Liver (tissue), 3 donors: ENCODE results near the gene CEMP1.

Experiments
- EGR1 ChIP-seq, 2 donors: IDR thresholded peaks; 2 replicates each; pipeline ENCODE4 v1.6.1; 2016 to 2018; ENCODE audit warnings: antibody characterized with exemption in 2 of 2, low read depth in 2 of 2
- GABPA ChIP-seq, 2 donors: IDR thresholded peaks in 1 of 2; conservative IDR thresholded peaks in 1 of 2; 2 replicates each; pipeline ENCODE4 v1.6.1; 2016; ENCODE audit warnings: antibody characterized with exemption in 2 of 2, mild to moderate bottlenecking in 1 of 2, moderate library complexity in 1 of 2
- HNF4G ChIP-seq: IDR thresholded peaks from 2 replicates; pipeline ENCODE4 v1.6.1; 2016; ENCODE audit warnings: antibody characterized with exemption
- JUND ChIP-seq, 2 donors: IDR thresholded peaks; 2 replicates each; pipeline ENCODE4 v1.6.1; 2016; ENCODE audit warnings: antibody characterized with exemption in 2 of 2
- RAD21 ChIP-seq, 2 donors: IDR thresholded peaks; 2 replicates each; pipeline ENCODE4 v1.6.1; 2016; ENCODE audit warnings: antibody characterized with exemption in 2 of 2, mild to moderate bottlenecking in 2 of 2
- REST ChIP-seq: IDR thresholded peaks from 2 replicates; pipeline ENCODE4 v1.6.1; 2016; ENCODE audit warnings: antibody characterized with exemption, mild to moderate bottlenecking
- TF ChIP-seq, protein P1 (sequence below): fragments of 150-350 bp; IDR thresholded peaks from 2 replicates; pipeline ENCODE4 v1.5.1; 2017; ENCODE audit warnings: improper control_type of control experiment, low read depth, low read length; ENCODE audit not compliant: missing input control
- TF ChIP-seq, protein P2 (sequence below): IDR thresholded peaks from 2 replicates; pipeline ENCODE4 v1.6.1; 2016; ENCODE audit warnings: antibody characterized with exemption
- TF ChIP-seq, protein P3 (sequence below): IDR thresholded peaks from 2 replicates; pipeline ENCODE4 v1.6.1; 2016; ENCODE audit warnings: antibody characterized with exemption
- donor health status: healthy.
- donor health status: healthy.

DNA sequence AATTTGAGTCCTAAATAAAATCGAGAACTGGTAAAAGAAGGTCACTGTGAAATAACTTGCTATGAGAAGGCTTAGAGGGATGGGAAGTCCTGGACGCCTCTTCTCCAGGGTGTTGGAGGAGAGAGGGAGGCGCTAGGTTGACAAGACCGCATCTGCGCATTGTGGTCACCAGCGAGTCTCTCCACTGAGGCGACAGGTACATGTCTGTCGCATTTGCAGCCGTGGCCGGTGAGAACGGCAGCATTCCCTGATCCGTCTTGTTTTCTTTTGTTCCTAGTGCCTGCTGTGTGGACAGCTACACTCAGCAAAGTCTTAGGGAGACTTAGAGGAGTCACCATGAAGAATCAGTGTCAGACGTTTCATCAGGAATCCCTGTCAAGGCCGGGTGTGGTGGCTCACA is 25.5 kb downstream of the CEMP1 start:
- TF ChIP-seq REST (no peak), EGR1 (IDR thresholded peaks at IDR 0.05; ENCODE audit: low read depth in 2 of 2) (no peak), RAD21 (IDR thresholded peaks at IDR 0.05) (no peak), HNF4G (no peak), JUND (IDR thresholded peaks at IDR 0.05) (no peak), GABPA (IDR thresholded peaks at IDR 0.05 in 1 of 2, conservative IDR thresholded peaks at IDR 0.05 in 1 of 2) (no peak)
- TF ChIP-seq, protein P1, sequence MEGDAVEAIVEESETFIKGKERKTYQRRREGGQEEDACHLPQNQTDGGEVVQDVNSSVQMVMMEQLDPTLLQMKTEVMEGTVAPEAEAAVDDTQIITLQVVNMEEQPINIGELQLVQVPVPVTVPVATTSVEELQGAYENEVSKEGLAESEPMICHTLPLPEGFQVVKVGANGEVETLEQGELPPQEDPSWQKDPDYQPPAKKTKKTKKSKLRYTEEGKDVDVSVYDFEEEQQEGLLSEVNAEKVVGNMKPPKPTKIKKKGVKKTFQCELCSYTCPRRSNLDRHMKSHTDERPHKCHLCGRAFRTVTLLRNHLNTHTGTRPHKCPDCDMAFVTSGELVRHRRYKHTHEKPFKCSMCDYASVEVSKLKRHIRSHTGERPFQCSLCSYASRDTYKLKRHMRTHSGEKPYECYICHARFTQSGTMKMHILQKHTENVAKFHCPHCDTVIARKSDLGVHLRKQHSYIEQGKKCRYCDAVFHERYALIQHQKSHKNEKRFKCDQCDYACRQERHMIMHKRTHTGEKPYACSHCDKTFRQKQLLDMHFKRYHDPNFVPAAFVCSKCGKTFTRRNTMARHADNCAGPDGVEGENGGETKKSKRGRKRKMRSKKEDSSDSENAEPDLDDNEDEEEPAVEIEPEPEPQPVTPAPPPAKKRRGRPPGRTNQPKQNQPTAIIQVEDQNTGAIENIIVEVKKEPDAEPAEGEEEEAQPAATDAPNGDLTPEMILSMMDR: no peak
- TF ChIP-seq, protein P2, sequence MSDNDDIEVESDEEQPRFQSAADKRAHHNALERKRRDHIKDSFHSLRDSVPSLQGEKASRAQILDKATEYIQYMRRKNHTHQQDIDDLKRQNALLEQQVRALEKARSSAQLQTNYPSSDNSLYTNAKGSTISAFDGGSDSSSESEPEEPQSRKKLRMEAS: no peak
- TF ChIP-seq, protein P3, sequence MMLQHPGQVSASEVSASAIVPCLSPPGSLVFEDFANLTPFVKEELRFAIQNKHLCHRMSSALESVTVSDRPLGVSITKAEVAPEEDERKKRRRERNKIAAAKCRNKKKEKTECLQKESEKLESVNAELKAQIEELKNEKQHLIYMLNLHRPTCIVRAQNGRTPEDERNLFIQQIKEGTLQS: no peak
